Ramos (cell line): Measurements from ENCODE around the gene PLEKHN1.

Source experiments
- in situ Hi-C: fragments of 300-500 bp; cut with MboI; formaldehyde crosslinking; loops from one replicate; pipeline ENCODE4 v1.14.3; 2022; ENCODE audit warnings: low sequenced_read_pairs; ENCODE audit not compliant: unreplicated experiment

The PLEKHN1 gene

DNA sequence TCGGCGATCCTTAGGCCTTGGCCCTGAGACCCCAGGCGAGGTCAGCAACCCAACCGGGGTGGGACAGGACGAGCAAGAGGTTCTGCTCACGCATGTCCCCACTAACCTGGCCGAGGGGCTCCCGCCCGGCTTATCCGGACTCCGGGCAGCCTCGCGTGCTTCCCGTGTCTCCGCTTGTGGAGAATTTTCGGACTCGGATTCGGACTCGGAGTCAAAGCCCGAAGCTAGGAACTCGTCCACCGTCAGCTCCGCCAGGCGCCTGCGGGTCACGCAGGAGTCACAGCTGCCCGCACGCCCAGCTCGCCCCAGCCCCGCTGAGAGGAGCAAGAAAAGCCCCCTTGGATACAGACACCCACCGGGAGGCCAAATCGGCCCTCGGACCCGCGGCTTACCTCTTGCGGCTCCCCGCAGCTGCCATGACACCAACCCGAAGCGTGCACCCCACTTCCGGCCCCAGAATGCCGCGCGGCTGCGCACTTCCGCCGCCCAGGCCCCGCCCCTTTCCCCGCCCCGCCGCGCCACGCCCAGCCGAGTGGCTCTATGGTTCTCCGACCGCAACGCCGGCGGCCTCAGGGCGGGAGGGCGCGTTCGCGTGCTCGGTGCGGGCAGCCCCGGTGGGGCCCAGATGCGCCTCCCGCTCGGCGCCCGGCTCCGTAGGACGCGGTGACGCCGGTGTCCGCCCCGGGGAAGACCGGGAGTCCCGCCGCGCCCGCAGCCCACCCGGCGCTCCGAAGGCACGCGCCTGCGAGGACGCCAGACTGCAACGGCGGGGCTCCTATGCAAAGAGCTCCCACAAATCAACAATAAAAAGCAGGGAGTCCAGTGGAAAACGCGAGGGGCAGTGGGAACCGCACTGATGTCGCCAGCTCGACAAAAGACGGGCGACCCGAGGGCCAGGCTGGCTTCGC lies 7.2 kb upstream of the PLEKHN1 start, which contains the start of gene NOC2L:
Gene NOC2L, minus strand, starts transcription at position 434 of the 908 bp plus-strand sequence. Its CDS starts 16 bp downstream, at position 418.
- in situ Hi-C loops, result no loop called here

DNA sequence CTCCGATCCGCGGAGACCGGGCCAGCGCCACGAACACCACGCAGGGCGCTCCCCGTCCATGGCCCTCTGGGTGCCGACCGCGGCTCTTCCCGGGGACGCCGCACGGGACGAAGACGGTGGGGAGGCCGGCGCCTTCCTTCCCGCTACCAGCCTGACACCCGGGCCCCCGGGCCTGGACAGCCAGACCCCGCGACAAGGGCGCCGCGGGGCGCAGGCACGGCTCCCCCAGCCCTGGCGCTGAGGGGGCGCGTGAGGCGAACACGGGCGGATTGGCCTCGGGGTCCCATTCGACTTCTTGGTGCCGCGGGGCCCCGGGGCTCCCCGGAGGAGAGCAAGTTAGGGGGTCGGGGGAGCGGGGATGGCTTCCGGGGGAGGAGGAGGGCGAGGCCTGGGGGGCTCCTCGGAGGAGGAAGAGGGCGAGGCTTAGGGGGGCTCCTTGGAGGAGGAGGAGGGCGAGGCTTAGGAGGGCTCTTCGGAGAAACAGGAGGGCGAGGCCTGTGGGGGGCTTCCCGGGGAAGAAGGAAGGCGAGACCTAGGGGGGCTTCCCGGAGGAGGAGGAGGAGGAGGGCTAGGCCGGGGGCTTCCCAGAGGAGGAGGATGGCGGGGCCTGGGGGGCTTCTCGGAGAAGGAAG lies 6.4 kb upstream of the PLEKHN1 start:
- in situ Hi-C loops, result no loop called here

DNA sequence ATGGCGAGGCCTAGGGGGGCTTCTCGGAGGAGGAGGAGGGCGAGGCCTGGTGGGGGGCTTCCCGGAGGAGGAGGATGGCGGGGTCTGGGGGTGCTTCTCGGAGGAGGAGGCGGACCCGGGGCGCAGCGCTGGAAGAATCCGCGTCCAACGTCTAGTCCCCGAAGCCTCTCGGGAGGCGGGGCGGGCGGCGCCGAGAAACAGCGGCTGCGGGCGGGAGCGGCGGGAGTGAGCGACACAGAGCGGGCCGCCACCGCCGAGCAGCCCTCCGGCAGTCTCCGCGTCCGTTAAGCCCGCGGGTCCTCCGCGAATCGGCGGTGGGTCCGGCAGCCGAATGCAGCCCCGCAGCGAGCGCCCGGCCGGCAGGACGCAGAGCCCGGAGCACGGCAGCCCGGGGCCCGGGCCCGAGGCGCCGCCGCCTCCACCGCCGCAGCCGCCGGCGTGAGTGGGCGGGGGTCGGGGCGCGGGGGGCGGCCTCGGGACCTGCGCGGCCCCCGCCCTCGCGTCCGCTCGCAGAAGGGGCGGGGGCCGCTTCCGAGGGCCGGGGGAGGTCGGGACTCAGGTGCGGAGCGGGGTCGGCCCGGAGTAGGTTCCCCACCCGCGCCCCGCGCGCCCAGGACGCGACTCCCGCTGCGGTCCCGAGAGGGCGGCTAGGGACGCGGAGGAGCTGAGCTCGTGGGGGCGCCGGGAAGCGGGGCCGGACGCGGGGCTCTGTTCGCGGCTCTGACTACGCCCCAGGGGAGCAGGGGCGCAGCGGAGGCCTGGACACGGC lies 5.7 kb upstream of the PLEKHN1 start, which contains the start of gene KLHL17:
Gene KLHL17, plus strand, starts transcription at position 222 of the 769 bp plus-strand sequence. Its CDS starts 110 bp downstream, at position 332.
- in situ Hi-C loops, result no loop called here

DNA sequence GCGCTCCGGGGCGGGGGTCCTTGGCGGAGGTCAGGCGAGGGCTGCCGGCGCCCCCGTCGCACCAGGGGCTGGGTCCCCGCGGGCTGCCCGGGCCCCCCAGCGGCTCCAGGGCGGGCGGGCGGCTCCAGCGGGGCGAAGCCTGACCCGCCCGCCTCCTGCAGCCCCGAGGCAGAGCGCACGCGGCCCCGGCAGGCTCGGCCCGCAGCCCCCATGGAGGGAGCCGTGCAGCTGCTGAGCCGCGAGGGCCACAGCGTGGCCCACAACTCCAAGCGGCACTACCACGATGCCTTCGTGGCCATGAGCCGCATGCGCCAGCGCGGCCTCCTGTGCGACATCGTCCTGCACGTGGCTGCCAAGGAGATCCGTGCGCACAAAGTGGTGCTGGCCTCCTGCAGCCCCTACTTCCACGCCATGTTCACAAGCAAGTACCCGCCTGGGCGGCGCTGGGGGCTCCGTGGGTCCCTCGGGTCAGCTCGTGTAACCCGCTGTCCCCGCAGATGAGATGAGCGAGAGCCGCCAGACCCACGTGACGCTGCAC lies 5.1 kb upstream of the PLEKHN1 start:
- in situ Hi-C loops, result no loop called here

DNA sequence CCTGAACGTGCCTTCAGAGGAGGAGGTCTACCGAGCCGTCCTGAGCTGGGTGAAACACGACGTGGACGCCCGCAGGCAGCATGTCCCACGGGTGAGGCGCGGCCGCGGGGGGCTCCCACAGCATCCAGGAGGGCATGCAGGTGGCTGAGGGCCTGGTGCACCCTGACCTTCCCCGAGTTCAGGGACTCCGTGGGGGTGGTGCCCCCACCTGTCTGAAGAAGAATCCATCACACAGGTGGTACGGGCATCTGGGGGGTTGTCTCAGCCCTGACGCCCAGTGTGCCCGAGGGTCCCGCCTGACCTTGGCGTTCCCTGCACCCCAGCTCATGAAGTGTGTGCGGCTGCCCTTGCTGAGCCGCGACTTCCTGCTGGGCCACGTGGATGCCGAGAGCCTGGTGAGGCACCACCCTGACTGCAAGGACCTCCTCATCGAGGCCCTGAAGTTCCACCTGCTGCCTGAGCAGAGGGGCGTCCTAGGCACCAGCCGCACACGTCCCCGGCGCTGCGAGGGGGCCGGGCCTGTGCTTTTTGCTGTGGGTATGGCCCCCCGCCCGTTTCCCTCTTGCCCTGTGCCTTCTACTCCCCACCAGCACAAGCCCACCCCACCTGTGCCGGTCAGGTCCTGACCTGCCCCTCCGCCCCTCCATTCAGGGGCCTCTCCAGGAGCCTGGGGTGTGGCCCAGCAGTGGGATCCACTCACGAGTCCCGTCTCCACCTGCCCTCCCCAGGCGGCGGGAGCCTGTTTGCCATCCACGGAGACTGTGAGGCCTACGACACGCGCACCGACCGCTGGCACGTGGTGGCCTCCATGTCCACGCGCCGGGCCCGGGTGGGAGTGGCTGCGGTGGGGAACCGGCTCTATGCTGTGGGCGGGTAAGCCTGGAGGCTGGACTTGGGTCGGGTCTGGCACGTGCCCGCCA lies 3.6 kb upstream of the PLEKHN1 start:
- in situ Hi-C loops, result no loop called here

DNA sequence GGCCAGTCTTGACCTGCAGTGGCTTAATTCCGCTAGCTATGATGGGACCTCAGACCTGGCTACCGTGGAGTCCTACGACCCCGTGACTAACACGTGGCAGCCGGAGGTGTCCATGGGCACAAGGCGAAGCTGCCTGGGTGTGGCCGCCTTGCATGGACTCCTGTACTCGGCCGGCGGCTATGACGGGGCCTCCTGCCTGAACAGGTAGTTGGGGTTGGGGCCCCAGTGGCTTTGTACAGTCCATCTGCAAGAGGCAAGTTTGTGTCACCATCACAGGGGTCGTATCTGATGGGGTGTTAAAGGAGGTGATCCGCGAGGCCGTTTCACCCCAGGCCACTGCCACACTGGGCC lies 3.0 kb upstream of the PLEKHN1 start:
- in situ Hi-C loops, result no loop called here

DNA sequence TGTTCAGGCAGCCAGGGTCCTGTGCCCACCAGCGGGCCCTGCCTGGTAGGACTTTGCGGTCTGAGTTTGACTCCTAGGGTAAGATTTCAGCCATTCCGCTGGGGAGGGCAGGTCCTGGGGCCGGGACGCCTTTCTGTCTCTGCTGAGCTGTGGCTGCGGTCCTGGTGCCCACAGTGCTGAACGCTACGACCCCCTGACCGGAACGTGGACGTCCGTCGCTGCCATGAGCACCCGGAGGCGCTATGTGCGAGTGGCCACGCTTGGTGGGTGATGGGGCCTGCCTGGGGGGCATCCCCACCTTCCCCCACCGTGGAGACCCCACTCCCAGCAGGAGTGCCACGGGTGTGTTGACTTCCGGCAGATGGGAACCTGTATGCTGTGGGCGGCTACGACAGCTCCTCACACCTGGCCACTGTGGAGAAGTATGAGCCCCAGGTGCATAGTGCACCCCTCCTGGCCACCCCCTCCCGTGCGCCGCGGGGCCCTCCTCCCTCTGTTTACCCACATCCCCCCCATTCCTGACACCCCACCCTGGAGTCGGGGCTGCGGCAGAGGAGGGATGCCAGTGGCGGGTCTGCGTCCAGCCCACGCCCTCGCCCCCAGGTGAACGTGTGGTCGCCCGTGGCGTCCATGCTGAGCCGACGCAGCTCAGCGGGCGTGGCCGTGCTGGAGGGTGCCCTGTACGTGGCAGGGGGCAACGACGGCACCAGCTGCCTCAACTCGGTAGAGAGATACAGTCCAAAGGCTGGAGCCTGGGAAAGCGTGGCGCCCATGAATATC lies 2.3 kb upstream of the PLEKHN1 start:
- in situ Hi-C loops, result no loop called here

DNA sequence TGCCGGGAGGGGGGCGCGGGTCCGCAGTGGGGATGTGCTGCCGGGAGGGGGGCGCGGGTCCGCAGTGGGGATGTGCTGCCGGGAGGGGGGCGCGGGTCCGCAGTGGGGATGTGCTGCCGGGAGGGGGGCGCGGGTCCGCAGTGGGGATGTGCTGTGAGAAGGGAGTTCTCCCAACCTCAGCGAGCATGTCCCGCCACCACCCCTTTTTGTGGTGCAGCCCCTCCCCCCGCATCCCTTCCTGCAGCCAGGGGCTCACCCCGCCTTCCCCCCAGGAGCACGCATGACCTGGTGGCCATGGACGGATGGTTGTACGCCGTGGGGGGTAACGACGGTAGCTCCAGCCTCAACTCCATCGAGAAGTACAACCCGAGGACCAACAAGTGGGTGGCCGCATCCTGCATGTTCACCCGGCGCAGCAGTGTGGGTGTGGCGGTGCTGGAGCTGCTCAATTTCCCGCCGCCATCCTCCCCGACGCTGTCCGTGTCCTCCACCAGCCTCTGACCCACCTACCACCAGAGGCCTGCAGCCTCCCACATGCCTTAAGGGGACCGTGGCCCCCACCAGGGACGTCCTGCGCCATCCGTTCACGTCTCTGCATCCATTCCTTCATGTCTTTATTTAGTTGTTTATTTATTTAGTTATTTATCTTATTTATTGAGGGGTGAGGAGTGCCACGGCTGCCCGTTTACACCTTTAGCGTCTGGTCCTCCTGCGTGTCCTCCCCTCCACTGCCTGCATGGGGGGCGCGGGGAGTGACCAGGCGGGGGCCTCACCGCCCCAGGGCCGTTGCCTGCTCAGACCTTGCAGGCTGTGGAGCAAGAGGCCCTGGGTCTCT lies 1.4 kb upstream of the PLEKHN1 start:
- in situ Hi-C loops, result no loop called here

DNA sequence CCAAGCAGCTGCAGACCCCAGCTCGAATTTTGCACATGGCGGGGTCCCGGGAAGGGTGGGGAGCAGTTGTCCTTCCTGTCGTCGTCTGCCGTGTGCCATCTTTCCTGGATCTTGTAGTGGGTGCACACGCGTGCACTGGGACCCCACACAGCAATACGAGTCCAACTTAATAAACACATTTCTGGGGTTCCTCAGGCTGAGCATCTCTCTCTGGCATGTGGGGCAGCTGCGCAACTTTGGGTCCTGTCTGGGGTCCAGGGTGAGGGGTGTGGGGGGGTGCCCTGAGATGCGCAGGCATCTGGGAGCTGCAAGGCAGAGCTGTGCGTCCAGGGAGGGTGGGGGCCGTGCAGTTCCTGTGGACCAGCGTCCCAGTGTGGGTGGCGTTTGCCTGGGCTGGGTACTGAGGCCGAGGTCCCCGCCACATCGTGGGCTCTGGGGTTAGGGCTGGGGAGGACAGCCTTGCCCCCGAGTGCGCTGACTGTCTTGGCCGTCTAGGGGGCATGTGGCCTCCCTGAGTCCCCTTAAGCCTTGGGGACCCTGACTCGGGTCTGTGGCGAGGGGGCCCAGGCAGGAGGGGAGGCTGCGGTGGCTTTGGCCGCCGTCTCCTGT lies 652 bp upstream of the PLEKHN1 start:
- in situ Hi-C loops, result no loop called here

DNA sequence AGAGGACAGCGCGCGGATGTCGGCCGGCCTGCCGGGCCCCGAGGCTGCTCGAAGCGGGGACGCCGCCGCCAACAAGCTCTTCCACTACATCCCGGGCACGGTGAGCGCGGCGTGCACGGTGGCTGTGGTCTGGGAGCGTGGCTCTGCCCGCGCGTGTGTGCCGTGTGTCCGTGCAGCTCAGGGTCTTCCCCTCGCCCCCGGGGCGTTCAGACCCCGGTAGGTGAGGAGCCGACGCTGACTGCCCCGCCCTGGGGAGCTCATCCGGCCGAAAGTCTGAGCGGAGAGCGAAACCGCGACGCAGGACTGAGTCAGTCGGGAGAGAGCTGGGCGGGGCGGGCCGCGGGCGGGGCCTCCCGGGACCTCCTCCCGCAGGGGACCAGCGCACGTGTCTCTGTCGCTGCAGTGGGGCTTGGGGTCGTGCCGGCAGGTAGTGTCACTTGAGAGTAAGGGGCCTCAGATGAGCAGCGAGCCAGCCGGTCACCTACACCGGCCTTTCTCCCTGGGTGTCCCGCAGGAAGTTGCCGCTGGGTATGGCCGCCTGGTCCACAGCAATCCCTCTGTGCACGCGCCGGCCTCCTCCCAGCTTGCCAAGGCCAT lies 520 bp downstream of the PLEKHN1 start:
- in situ Hi-C loops, result no loop called here

DNA sequence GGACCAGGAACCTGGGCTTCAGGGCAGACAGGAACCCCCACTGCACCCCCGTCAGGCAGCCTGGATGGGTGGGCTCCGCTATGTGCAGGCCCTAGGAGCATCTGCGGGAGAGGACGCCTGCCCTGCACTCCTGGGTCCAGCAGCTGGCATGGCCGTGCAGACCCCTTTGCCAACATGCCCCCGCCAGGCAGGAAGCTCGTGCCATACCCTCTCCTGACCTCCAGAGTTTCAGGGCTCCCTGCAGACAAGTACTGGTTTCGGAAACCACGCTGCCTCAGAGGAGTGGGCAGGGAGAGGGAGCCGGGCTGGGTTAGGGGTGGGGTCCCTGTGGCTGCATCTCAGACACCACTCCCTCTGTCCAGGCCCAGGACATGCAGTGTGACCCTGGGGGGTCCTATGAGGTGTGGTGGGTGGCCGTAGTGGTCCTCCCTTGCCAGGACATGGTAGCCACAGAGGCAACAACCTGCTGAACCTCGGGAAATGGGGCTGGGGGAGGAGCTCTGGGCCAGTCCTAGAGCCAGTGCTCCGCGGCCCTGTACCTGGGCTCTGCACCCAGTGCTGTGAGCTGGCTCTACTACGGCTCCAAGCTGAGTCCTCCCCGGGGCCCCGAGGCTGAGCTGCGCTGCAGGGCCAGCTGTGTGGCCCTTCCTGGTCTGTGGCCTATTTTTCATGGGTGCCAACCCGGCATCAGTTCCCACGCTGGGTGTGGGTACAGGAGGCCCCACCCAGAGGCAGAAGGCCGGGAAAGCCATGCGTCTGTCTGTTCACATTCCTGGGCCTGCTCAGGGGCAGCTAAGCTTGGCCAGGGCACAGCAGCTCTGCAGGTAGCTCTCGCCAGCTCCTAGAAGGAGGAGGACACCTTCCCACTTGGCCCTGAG lies 1.4 kb downstream of the PLEKHN1 start:
- in situ Hi-C loops, result no loop called here

DNA sequence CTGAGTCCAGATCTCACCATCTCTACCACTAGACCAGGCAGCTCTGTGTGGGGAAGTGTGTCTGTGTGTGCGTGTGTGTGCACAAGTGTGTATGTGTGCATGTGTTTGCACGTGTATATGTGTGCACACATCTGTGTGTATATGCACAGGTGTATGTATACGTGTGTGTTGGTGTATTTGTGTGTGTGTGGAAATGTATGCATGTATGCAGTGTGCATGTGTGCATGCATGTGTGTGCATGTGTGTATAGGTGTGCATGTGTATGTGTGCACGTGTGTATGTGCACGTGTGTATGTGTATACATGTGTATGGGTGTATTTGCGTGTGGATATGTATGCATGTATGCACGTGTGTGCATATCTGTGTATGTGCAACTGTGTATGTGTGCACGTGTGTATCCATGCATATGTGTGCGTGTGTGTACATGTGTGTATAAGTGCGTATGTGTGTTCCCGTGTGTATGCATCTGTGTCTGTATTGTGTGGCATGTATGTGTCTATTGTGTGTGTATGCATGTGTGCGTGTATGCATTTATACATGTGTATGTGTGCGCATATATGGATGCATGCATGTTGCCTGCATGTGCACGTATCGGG lies 3.1 kb downstream of the PLEKHN1 start:
- in situ Hi-C loops, result no loop called here

DNA sequence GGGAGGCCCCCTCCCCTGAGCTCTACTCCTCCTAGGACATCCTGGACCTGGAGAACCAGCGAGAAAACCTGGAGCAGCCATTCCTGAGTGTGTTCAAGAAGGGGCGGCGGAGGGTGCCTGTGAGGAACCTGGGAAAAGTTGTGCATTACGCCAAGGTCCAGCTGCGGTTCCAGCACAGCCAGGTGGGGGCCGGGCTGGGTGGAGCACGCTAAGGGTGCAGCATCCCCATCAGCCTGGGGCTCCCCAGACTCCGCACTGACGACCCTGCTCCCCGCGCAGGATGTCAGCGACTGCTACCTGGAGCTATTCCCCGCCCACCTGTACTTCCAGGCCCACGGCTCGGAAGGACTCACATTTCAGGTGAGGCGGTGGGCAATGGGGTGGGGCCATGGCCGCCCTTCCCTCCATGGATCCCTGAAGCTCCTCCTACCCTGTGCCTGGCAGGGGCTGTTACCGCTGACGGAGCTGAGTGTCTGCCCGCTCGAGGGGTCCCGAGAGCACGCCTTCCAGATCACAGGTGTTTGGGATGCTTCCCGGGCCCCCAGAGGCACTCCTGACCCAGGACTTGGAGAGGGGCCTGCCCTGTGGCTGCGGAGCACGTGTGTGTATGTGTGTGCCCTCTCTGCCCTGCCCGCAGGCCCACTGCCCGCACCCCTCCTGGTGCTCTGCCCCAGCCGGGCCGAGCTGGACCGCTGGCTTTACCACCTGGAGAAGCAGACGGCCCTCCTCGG lies 4.1 kb downstream of the PLEKHN1 start:
- in situ Hi-C loops, result no loop called here

DNA sequence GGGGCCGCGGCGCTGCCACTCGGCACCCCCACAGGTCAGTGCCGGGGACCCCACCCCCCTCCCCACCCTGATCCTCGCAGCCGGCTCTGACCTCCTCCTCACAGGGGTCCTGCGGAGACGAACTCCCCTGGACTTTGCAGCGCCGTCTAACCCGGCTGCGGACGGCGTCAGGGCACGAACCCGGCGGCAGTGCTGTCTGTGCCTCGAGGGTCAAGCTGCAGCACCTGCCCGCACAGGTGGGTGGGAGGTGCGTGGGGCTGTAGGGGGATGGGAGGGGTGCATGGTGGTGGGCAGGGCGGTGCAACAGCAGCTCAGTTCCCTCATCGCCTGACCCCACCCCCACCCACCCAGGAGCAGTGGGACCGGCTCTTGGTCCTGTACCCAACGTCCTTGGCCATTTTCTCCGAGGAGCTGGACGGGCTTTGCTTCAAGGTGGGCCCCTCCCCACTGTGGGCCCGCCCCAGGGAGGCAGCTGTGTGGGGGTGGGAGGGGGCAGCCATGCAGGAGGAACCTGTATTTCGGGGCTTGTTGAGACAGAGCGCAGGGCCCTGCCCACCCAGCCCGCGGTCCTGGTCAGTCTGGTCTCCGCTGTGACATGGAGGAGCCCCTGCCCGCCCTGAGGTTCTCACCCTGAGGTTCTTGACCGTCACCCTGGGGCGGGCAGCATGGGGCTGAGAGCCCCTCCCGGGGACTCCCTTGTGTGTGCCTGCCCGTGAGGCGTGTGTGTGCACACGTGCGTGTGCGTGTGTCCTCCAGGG lies 4.9 kb downstream of the PLEKHN1 start:
- in situ Hi-C loops, result no loop called here
